Endothelial cell of umbilical vein (primary cell): ENCODE measurements around the gene GRID2IP. TPM values are rescaled to one million over a fixed set of nuclear protein-coding genes. Genes with fewer than 3 reads are reported as not detected.

Experiments
- BruUV-seq: library from RNA; stranded (reverse); fragments of 400-500 nt; replicated peaks from 2 replicates; lab custom pipeline; 2021; lab: Mats Ljungman, UMichigan
- CTCF ChIA-PET: fragments of 300-600, 350-600 bp; sonication (Branson Sonifier 250); formaldehyde crosslinking; loops from one replicate; lab custom pipeline; 2021; ENCODE audit warnings: antibody characterized with exemption, inconsistent platforms; lab: Charles Lee
- POLR2A ChIA-PET: fragments of 300-600, 350-600 bp; sonication (Branson Sonifier 250); formaldehyde crosslinking; loops from one replicate; lab custom pipeline; 2021; ENCODE audit warnings: antibody characterized with exemption, inconsistent platforms; lab: Charles Lee
- DNase-seq: peaks from one replicate; pipeline ENCODE4 v3.0.0-alpha.2; 2011; ENCODE audit warnings: low read depth, low spot score
- FAIRE-seq: peaks from 2 replicates; lab custom pipeline; 2011; peaks lifted over from hg19 to GRCh38; lab: Jason Lieb, UNC
- H2AFZ ChIP-seq: 2 replicates; pipeline ENCODE4 v1.6.0; 2012; ENCODE audit warnings: low read depth, low read length, control low read depth, inconsistent platforms
- H3K27ac ChIP-seq: 2 replicates; pipeline ENCODE4 v1.5.1; 2011; ENCODE audit warnings: low read depth, mild to moderate bottlenecking, control low read depth, low read length, moderate library complexity; ENCODE audit not compliant: insufficient read depth
- H3K27me3 ChIP-seq, 2 experiments: 2 replicates each; pipeline versions ENCODE4 v1.6.0 to v1.6.1; 2011; ENCODE audit warnings: low read length in 2 of 2, mixed read lengths in 1 of 2; ENCODE audit not compliant: control insufficient read depth in 2 of 2, insufficient read depth in 2 of 2
- H3K36me3 ChIP-seq, 2 experiments: 2 replicates in 1 of 2; 3 replicates in 1 of 2; pipeline ENCODE4 v1.5.1; 2011; ENCODE audit warnings: low read length in 2 of 2, mild to moderate bottlenecking in 1 of 2, moderate library complexity in 1 of 2; ENCODE audit not compliant: control insufficient read depth in 2 of 2, insufficient read depth in 2 of 2; ENCODE audit errors: extremely low read depth in 1 of 2
- H3K4me1 ChIP-seq: 3 replicates; pipeline ENCODE4 v1.5.1; 2011; ENCODE audit warnings: mild to moderate bottlenecking, low read length; ENCODE audit not compliant: control insufficient read depth, insufficient read depth; ENCODE audit errors: extremely low read depth
- H3K4me2 ChIP-seq: 2 replicates; pipeline ENCODE4 v1.6.1; 2011; ENCODE audit warnings: low read length, control low read depth, mixed read lengths; ENCODE audit not compliant: insufficient read depth
- H3K4me3 ChIP-seq, 3 experiments: fragments of 200-600 bp in 1 of 3; sonication (generic), shearing (Covaris generic) in 1 of 3; replicated peaks in 1 of 3; 2 replicates each; pipeline ENCODE4 v1.5.1; 2011 to 2016; ENCODE audit warnings: control low read depth in 3 of 3, low read length in 3 of 3, mild to moderate bottlenecking in 2 of 3, inconsistent platforms in 1 of 3, low read depth in 1 of 3, moderate library complexity in 1 of 3; ENCODE audit not compliant: insufficient read depth in 1 of 3
- H3K79me2 ChIP-seq: 2 replicates; pipeline ENCODE4 v1.6.0; 2012; ENCODE audit warnings: low read length, inconsistent platforms; ENCODE audit not compliant: control insufficient read depth, insufficient read depth
- H3K9ac ChIP-seq: replicated peaks from 2 replicates; pipeline ENCODE3; 2011; ENCODE audit warnings: low read length, control low read depth; ENCODE audit not compliant: insufficient read depth; ENCODE audit errors: extremely low read depth
- H3K9me1 ChIP-seq: replicated peaks from 3 replicates; pipeline ENCODE4 v1.6.0; 2011; ENCODE audit warnings: mild to moderate bottlenecking, low read length; ENCODE audit not compliant: control insufficient read depth, insufficient read depth; ENCODE audit errors: extremely low read depth
- H3K9me3 ChIP-seq: replicated peaks from 2 replicates; pipeline ENCODE4 v1.5.1; 2012; ENCODE audit warnings: low read length, inconsistent platforms; ENCODE audit not compliant: control insufficient read depth, insufficient read depth
- H4K20me1 ChIP-seq: replicated peaks from 2 replicates; pipeline ENCODE3; 2011; ENCODE audit warnings: mild to moderate bottlenecking, low read length; ENCODE audit not compliant: control insufficient read depth, insufficient read depth; ENCODE audit errors: extremely low read depth
- CTCF ChIP-seq, 2 donors: IDR thresholded peaks; 1 replicate in 1 of 2; 2 replicates in 1 of 2; pipeline ENCODE4 v1.5.1; 2011; ENCODE audit warnings: low read length in 2 of 2, mild to moderate bottlenecking in 2 of 2, moderate library complexity in 2 of 2, control low read depth in 1 of 2, inconsistent platforms in 1 of 2, low read depth in 1 of 2; ENCODE audit not compliant: insufficient read depth in 1 of 2; ENCODE audit errors: extremely low read depth in 1 of 2
- EZH2 ChIP-seq: IDR thresholded peaks from 2 replicates; pipeline ENCODE4 v1.6.1; 2012; ENCODE audit warnings: borderline replicate concordance, low read depth, mild to moderate bottlenecking, moderate library complexity, low read length, inconsistent platforms; ENCODE audit not compliant: severe bottlenecking
- FOS ChIP-seq: IDR thresholded peaks from 2 replicates; pipeline ENCODE4 v1.6.1; 2011; ENCODE audit warnings: mild to moderate bottlenecking, low read length, moderate library complexity, borderline replicate concordance; ENCODE audit not compliant: insufficient read depth
- GATA2 ChIP-seq: IDR thresholded peaks from 2 replicates; pipeline ENCODE4 v1.7.0; 2011; ENCODE audit warnings: low read depth, mild to moderate bottlenecking, moderate library complexity, mixed read lengths, low read length; ENCODE audit not compliant: insufficient read length, insufficient read depth
- JUN ChIP-seq: IDR thresholded peaks from 2 replicates; pipeline ENCODE4 v1.6.1; 2011; ENCODE audit warnings: borderline replicate concordance, low read depth; ENCODE audit not compliant: insufficient read length, insufficient read depth
- MAX ChIP-seq: IDR thresholded peaks from 2 replicates; pipeline ENCODE4 v1.6.1; 2011; ENCODE audit not compliant: insufficient read depth, insufficient read length
- MYC ChIP-seq: IDR thresholded peaks from one replicate; pipeline ENCODE4 v1.6.1; 2011; ENCODE audit warnings: mild to moderate bottlenecking, low read depth, low read length
- POLR2A ChIP-seq: IDR thresholded peaks from 2 replicates; pipeline ENCODE4 v1.6.1; 2012; ENCODE audit warnings: low read depth, mild to moderate bottlenecking, control low read depth, low read length
- POLR2AphosphoS5 ChIP-seq: IDR thresholded peaks from 2 replicates; pipeline ENCODE4 v1.6.1; 2012; ENCODE audit warnings: low read depth, mild to moderate bottlenecking, control low read depth, low read length, moderate library complexity; ENCODE audit not compliant: insufficient read depth
- dilution Hi-C: fragments of 300-500 bp; cut with MboI; formaldehyde crosslinking; loops from one replicate; pipeline ENCODE4 v1.15.0; 2019; ENCODE audit warnings: low sequenced_read_pairs; ENCODE audit not compliant: extremely low pct_ligation_motif_present
- intact Hi-C: fragments of 100-400 bp; cut with micrococcal nuclease; formaldehyde crosslinking; loops from one replicate; pipeline ENCODE4 v1.10.0; 2022
- polyA plus RNA-seq, 4 experiments: library from polyadenylated mRNA; depleted of rRNA in 3 of 4; stranded (reverse) in 3 of 4; unstranded in 1 of 4; fragments of >200 nt; gene quantifications; 2 replicates each; pipeline versions ENCODE4 v1.2.1 to v1.2.3, GENCODE V29; 2011 to 2012; ENCODE audit warnings: missing spikeins in 1 of 4
- total RNA-seq: library from RNA; stranded (reverse); gene quantifications from 2 replicates; pipeline ENCODE4 v1.2.3, GENCODE V29; 2021

Gene GRID2IP
- total and polyA plus RNA-seq, 2 donors (not counting 3 experiments of a cell fraction or from before 2014, with no cell fraction given): not detected

- no peak for DNase-seq
- CTCF ChIA-PET: interaction anchor here (0.7 to 1.0 kb wide), 2 partner anchors 196 to 329 kb away, joined by 4 read pairs; no protein-coding TSS in a partner anchor
Observed at GRCh38 chr7:6528401-6529130, 22.7 kb downstream of the GRID2IP start.

More at GRCh38 chr7:6528401-6529130, 22.7 kb downstream of the GRID2IP start:
- intact Hi-C loops (no loop called here), dilution Hi-C loops (no loop called here)
- Histone ChIP-seq H3K79me2 (no peaks in the 10 kb centered on the region), H3K4me3 (no peak overlapping the region), H3K9ac (no peak overlapping the region), H3K4me2 (no peak overlapping the region), H4K20me1 (no peaks in the 10 kb centered on the region), H2AFZ (no peak overlapping the region), H3K9me1 (no peaks in the 10 kb centered on the region), H3K36me3 (no peaks in the 10 kb centered on the region), H3K4me1 (peaks cover 6% of the 10 kb centered on the region), H3K9me3 (no peaks in the 10 kb centered on the region), H3K27ac (no peak overlapping the region), H3K27me3 (peaks cover 14 to 22% of the 10 kb centered on the region in 2 experiments)
- no peak for FAIRE-seq
- POLR2A ChIA-PET: no interaction called here
- no peak for TF ChIP-seq EZH2
- TF ChIP-seq MYC: no peak
- TF ChIP-seq MAX: no peak
- TF ChIP-seq POLR2A: no peak
- no peak for TF ChIP-seq FOS
- TF ChIP-seq JUN: no peak
- TF ChIP-seq CTCF (IDR thresholded peaks at IDR 0.05; ENCODE audit: extremely low read depth in 1 of 2, insufficient read depth in 1 of 2, low read depth in 1 of 2, low read length in 2 of 2): no peak
- TF ChIP-seq POLR2AphosphoS5: no peak
- TF ChIP-seq GATA2: no peak
- BruUV-seq: no TSS peak
